Suprapubic skin (tissue), 4 donors: ENCODE data around the gene C5orf24. TPM values are rescaled to one million over a fixed set of nuclear protein-coding genes. Genes with fewer than 3 reads are reported as not detected.

Source experiments
- DNase-seq, 2 donors: peaks; one replicate each; pipeline ENCODE4 v3.0.0-alpha.2; 2019; ENCODE audit warnings: low spot score in 2 of 2
- H3K27ac ChIP-seq: fragments of 200-600 bp; sonication (generic); one replicate; pipeline ENCODE4 v1.5.1; 2019
- H3K27me3 ChIP-seq: fragments of 200-600 bp; sonication (generic); one replicate; pipeline ENCODE4 v1.5.1; 2019
- H3K36me3 ChIP-seq: fragments of 200-600 bp; sonication (generic); one replicate; pipeline ENCODE4 v1.5.1; 2019
- H3K4me1 ChIP-seq: fragments of 200-600 bp; sonication (generic); one replicate; pipeline ENCODE4 v1.5.1; 2019
- H3K4me3 ChIP-seq: fragments of 200-600 bp; sonication (generic); one replicate; pipeline ENCODE4 v1.5.1; 2019; ENCODE audit warnings: mild to moderate bottlenecking
- H3K9me3 ChIP-seq: fragments of 200-600 bp; sonication (generic); one replicate; pipeline ENCODE4 v1.5.1; 2019
- CTCF ChIP-seq, 2 donors: fragments of 200-600 bp in 1 of 2; fragments of 450-650 bp in 1 of 2; sonication (generic) in 1 of 2; IDR thresholded peaks; one replicate each; pipeline ENCODE4 v1.5.1; 2016 to 2019; ENCODE audit warnings: antibody characterized with exemption in 2 of 2, mild to moderate bottlenecking in 1 of 2, moderate library complexity in 1 of 2
- EP300 ChIP-seq: sonication (generic); formaldehyde crosslinking; IDR thresholded peaks from one replicate; pipeline ENCODE4 v1.6.1; 2017; ENCODE audit warnings: antibody characterized with exemption
- POLR2A ChIP-seq, 2 donors: fragments of 450-650 bp; IDR thresholded peaks; one replicate each; pipeline ENCODE4 v1.6.1; 2017; ENCODE audit warnings: antibody characterized with exemption in 2 of 2, mild to moderate bottlenecking in 2 of 2, moderate library complexity in 2 of 2
- POLR2AphosphoS5 ChIP-seq, 3 donors: sonication (generic); formaldehyde crosslinking; IDR thresholded peaks; one replicate each; pipeline ENCODE4 v1.6.1; 2017; ENCODE audit warnings: antibody characterized with exemption in 3 of 3
- WGBS: methylation state at CpG from one replicate; pipeline ENCODE4 v1.1.5; 2018; 5-methylcytosine and 5-hydroxymethylcytosine counted together
- total RNA-seq, 4 donors: library from RNA; depleted of rRNA; stranded (reverse); fragments of >200 nt; gene quantifications; one replicate each; pipeline ENCODE4 v1.1.0, GENCODE V29; 2016

C5orf24 gene
- total RNA-seq, 4 donors from 2014 or later, result 32.2 to 47.3 (median 38.0) TPM

GRCh38 chr5:134864707-134865106 lies 18.9 kb downstream of the C5orf24 start:
- Histone ChIP-seq H3K4me1 (no peaks in the 10 kb centered on the region), H3K9me3 (no peaks in the 10 kb centered on the region), H3K27me3 (no peaks in the 10 kb centered on the region), H3K4me3 (no peak overlapping the region), H3K27ac (no peak overlapping the region), H3K36me3 (peaks cover 17% of the 10 kb centered on the region)
- TF ChIP-seq POLR2A (IDR thresholded peaks at IDR 0.05), result no peak
- no peak for TF ChIP-seq CTCF (IDR thresholded peaks at IDR 0.05)
- no peak for TF ChIP-seq EP300
- no peak for TF ChIP-seq POLR2AphosphoS5 (IDR thresholded peaks at IDR 0.05)
- WGBS, result 91% methylated on average over 2 of the region's 2 CpGs
- no peak for DNase-seq

- 68% methylated on average over 6 of the region's 6 CpGs for WGBS
- H3K4me3 ChIP-seq, result peak overlapping the region; percentile 96
Observed at GRCh38 chr5:134873494-134873893, 27.7 kb downstream of the C5orf24 start.

GRCh38 chr5:134873987-134874830 lies 28.4 kb downstream of the C5orf24 start, which contains the start of gene TXNDC15:
Gene TXNDC15, plus strand, starts transcription at chr5:134874371. Its CDS starts 57 bp downstream, at chr5:134874428.
- WGBS, result 2% methylated on average over 32 of the region's 79 CpGs
- TF ChIP-seq POLR2A (IDR thresholded peaks at IDR 0.05) (peak; percentile 13 to 63), POLR2AphosphoS5 (IDR thresholded peaks at IDR 0.05) (peak in 2 of 3 donors; percentile 48 to 75), EP300 (no peak)
- Histone ChIP-seq H3K4me1 (peaks cover 24% of the 10 kb centered on the region), H3K27me3 (no peaks in the 10 kb centered on the region), H3K27ac (peak within 1 kb of the TSS; percentile 93), H3K36me3 (no peaks in the 10 kb centered on the region), H3K9me3 (no peaks in the 10 kb centered on the region), H3K4me3 (peak within 1 kb of the TSS; percentile 96)
- DNase-seq, result peak; percentile 90 to 91

More at GRCh38 chr5:134873494-134873893, 27.7 kb downstream of the C5orf24 start:
- H3K27ac ChIP-seq, result peak overlapping the region; percentile 93
- DNase-seq, result no peak
- H3K27me3 ChIP-seq, result no peaks in the 10 kb centered on the region
- TF ChIP-seq EP300, result no peak
- no peak for TF ChIP-seq POLR2A (IDR thresholded peaks at IDR 0.05)
- TF ChIP-seq CTCF (IDR thresholded peaks at IDR 0.05), result no peak
- no peak for TF ChIP-seq POLR2AphosphoS5 (IDR thresholded peaks at IDR 0.05)
- H3K4me1 ChIP-seq, result peaks cover 24% of the 10 kb centered on the region
- no peaks in the 10 kb centered on the region for H3K9me3 ChIP-seq
- no peaks in the 10 kb centered on the region for H3K36me3 ChIP-seq

- Histone ChIP-seq H3K9me3 (no peaks in the 10 kb centered on the region), H3K4me1 (peaks cover 24% of the 10 kb centered on the region), H3K36me3 (no peaks in the 10 kb centered on the region), H3K27me3 (no peaks in the 10 kb centered on the region), H3K4me3 (peak overlapping the region; percentile 96), H3K27ac (peak overlapping the region; percentile 93)
- peak in 1 of 2 donors; percentile 76 for DNase-seq
- WGBS, result 8% methylated on average over 17 of the region's 20 CpGs
- TF ChIP-seq EP300 (no peak), POLR2AphosphoS5 (IDR thresholded peaks at IDR 0.05) (no peak), CTCF (IDR thresholded peaks at IDR 0.05) (no peak), POLR2A (IDR thresholded peaks at IDR 0.05) (no peak)
Observed at GRCh38 chr5:134874831-134875655, 29.3 kb downstream of the C5orf24 start.

- Histone ChIP-seq H3K4me3 (no peak overlapping the region), H3K27ac (no peak overlapping the region)
Observed at GRCh38 chr5:134877159-134877558, 31.4 kb downstream of the C5orf24 start.

More at GRCh38 chr5:134877159-134877558, 31.4 kb downstream of the C5orf24 start:
- DNase-seq, result no peak
- Histone ChIP-seq H3K36me3 (no peaks in the 10 kb centered on the region), H3K27me3 (no peaks in the 10 kb centered on the region), H3K4me1 (peaks cover 24% of the 10 kb centered on the region), H3K9me3 (no peaks in the 10 kb centered on the region)
- TF ChIP-seq CTCF (IDR thresholded peaks at IDR 0.05) (no peak), POLR2A (IDR thresholded peaks at IDR 0.05) (no peak), EP300 (no peak), POLR2AphosphoS5 (IDR thresholded peaks at IDR 0.05) (no peak)
